Stimulated activated CD4-positive, alpha-beta T cell treated with anti-CD3 and anti-CD28 coated beads, Interleukin-4, amount 100 ng/mL, for 4 hours (primary cell): Measurements from ENCODE around the gene KIF24.
"Not testable (repeated sequence)": the region's sequence is repeated elsewhere in the genome, so short reads cannot be mapped to it uniquely, and the experiment has no call there.

Source experiments
- DNase-seq, 2 experiments: peaks; one replicate each; pipeline ENCODE4 v3.0.0-alpha.2; 2020

KIF24 gene

GRCh38 chr9:34321451-34321850 is 7.6 kb downstream of the KIF24 start:
- DNase-seq, result no peak

GRCh38 chr9:34318163-34318790 is 10.8 kb downstream of the KIF24 start:
- no peak for DNase-seq

- no peak for DNase-seq
These were observed 11.6 kb downstream of the KIF24 start for GRCh38 chr9:34317436-34317835.

- DNase-seq, result no peak
These were observed 17.4 kb downstream of the KIF24 start for GRCh38 chr9:34311499-34312185.

- DNase-seq, result no peak
These were observed 18.9 kb downstream of the KIF24 start for GRCh38 chr9:34310215-34310614.

- DNase-seq, result not testable (repeated sequence)
These were observed 20.8 kb downstream of the KIF24 start for GRCh38 chr9:34308316-34308715.

- not testable (repeated sequence) for DNase-seq
These were observed 28.0 kb downstream of the KIF24 start for GRCh38 chr9:34301064-34301463.

- DNase-seq, result no peak
These were observed 36.5 kb downstream of the KIF24 start for GRCh38 chr9:34292552-34292951.

- no peak for DNase-seq
These were observed 37.6 kb downstream of the KIF24 start for GRCh38 chr9:34291423-34291822.

- DNase-seq, result no peak
These were observed 38.0 kb downstream of the KIF24 start for GRCh38 chr9:34291023-34291422.

- no peak for DNase-seq
These were observed 39.9 kb downstream of the KIF24 start for GRCh38 chr9:34289159-34289558.

- DNase-seq, result no peak
These were observed 47.0 kb downstream of the KIF24 start for GRCh38 chr9:34282096-34282495.

GRCh38 chr9:34279411-34279810 is 49.7 kb downstream of the KIF24 start:
- DNase-seq, result no peak
